ENCODE measurements around the gene BICD2.

DNA sequence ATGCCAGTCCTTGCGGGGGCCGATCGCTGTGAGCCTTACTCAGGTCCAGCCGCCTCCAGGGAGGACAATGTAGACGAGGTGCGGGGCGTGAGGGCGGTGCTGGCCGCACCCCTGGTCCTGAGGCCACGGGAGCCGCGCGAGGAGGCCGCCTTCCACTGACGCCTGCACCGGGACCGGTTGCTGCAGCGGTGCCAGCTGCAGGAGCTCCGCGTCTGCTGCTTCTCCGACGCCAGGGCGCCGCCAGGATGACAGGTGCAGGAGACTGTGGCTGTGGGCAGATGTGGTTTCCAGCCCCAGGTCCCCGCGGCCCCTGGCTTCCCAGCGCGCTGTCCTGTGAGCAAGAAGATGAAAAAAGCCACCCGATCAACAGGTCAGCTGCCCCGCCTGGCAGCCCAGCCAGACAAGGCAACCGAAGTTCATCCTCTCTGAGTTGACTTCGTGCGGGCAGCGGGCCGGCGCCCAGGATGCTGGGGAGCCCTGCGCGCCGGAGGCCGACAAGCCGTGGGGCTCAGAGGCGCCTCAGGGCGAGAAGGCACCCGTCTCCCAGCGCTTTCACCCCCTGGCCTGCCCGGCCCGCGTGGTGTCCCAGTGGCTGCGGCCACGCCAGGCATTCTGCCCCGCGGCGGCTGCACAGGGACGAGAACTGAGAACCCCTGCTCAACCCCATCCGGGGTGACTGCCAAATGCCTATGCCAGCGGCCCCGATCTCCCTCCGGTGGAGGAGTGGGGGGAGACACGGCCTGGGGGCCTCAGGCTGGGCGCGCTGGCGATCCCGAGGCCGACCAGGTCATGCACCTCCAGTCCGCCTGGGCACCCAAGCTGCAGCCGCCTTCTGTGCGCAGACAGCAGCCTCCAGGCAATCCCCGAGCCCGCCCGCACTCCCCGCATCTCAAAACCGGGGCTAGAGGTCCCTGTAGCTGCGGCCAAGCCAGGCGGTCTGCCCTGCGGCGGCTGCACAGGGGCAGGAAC lies 43.4 kb upstream of the BICD2 start:
- TF ChIP-seq RAD21 (CRISPR knock-in tag; conservative IDR thresholded peaks at IDR 0.05 in 1 of 2, IDR thresholded peaks at IDR 0.05 in 1 of 2) = no peak
- TF ChIP-seq, protein P1, sequence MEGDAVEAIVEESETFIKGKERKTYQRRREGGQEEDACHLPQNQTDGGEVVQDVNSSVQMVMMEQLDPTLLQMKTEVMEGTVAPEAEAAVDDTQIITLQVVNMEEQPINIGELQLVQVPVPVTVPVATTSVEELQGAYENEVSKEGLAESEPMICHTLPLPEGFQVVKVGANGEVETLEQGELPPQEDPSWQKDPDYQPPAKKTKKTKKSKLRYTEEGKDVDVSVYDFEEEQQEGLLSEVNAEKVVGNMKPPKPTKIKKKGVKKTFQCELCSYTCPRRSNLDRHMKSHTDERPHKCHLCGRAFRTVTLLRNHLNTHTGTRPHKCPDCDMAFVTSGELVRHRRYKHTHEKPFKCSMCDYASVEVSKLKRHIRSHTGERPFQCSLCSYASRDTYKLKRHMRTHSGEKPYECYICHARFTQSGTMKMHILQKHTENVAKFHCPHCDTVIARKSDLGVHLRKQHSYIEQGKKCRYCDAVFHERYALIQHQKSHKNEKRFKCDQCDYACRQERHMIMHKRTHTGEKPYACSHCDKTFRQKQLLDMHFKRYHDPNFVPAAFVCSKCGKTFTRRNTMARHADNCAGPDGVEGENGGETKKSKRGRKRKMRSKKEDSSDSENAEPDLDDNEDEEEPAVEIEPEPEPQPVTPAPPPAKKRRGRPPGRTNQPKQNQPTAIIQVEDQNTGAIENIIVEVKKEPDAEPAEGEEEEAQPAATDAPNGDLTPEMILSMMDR (IDR thresholded peaks at IDR 0.05 in 2 of 3, conservative IDR thresholded peaks at IDR 0.05 in 1 of 3; ENCODE audit: insufficient read depth in 2 of 3, low read depth in 1 of 3, low read length in 3 of 3) = no peak
- TF ChIP-seq, protein P2, sequence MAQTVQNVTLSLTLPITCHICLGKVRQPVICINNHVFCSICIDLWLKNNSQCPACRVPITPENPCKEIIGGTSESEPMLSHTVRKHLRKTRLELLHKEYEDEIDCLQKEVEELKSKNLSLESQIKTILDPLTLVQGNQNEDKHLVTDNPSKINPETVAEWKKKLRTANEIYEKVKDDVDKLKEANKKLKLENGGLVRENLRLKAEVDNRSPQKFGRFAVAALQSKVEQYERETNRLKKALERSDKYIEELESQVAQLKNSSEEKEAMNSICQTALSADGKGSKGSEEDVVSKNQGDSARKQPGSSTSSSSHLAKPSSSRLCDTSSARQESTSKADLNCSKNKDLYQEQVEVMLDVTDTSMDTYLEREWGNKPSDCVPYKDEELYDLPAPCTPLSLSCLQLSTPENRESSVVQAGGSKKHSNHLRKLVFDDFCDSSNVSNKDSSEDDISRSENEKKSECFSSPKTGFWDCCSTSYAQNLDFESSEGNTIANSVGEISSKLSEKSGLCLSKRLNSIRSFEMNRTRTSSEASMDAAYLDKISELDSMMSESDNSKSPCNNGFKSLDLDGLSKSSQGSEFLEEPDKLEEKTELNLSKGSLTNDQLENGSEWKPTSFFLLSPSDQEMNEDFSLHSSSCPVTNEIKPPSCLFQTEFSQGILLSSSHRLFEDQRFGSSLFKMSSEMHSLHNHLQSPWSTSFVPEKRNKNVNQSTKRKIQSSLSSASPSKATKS (CRISPR knock-in tag; IDR thresholded peaks at IDR 0.05) = no peak
- TF ChIP-seq NFIX (CRISPR knock-in tag; IDR thresholded peaks at IDR 0.05; ENCODE audit: low read depth) = no peak
- no peak for TF ChIP-seq BRD4 (IDR thresholded peaks at IDR 0.05)
- no peak for TF ChIP-seq CHD2 (IDR thresholded peaks at IDR 0.05; ENCODE audit: low read depth, low read length)
- TF ChIP-seq, protein P3, sequence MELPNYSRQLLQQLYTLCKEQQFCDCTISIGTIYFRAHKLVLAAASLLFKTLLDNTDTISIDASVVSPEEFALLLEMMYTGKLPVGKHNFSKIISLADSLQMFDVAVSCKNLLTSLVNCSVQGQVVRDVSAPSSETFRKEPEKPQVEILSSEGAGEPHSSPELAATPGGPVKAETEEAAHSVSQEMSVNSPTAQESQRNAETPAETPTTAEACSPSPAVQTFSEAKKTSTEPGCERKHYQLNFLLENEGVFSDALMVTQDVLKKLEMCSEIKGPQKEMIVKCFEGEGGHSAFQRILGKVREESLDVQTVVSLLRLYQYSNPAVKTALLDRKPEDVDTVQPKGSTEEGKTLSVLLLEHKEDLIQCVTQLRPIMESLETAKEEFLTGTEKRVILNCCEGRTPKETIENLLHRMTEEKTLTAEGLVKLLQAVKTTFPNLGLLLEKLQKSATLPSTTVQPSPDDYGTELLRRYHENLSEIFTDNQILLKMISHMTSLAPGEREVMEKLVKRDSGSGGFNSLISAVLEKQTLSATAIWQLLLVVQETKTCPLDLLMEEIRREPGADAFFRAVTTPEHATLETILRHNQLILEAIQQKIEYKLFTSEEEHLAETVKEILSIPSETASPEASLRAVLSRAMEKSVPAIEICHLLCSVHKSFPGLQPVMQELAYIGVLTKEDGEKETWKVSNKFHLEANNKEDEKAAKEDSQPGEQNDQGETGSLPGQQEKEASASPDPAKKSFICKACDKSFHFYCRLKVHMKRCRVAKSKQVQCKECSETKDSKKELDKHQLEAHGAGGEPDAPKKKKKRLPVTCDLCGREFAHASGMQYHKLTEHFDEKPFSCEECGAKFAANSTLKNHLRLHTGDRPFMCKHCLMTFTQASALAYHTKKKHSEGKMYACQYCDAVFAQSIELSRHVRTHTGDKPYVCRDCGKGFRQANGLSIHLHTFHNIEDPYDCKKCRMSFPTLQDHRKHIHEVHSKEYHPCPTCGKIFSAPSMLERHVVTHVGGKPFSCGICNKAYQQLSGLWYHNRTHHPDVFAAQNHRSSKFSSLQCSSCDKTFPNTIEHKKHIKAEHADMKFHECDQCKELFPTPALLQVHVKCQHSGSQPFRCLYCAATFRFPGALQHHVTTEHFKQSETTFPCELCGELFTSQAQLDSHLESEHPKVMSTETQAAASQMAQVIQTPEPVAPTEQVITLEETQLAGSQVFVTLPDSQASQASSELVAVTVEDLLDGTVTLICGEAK (IDR thresholded peaks at IDR 0.05) = no peak
- TF ChIP-seq, protein P3 (CRISPR knock-in tag; IDR thresholded peaks at IDR 0.05) = no peak
- no peak for TF ChIP-seq FOS (IDR thresholded peaks at IDR 0.05; ENCODE audit: extremely low read depth, insufficient read length)
- TF ChIP-seq ZFP36 (IDR thresholded peaks at IDR 0.05; ENCODE audit: low read depth, low read length, partially characterized antibody) = no peak
- no peak for TF ChIP-seq FOXM1 (IDR thresholded peaks at IDR 0.05; ENCODE audit: low read depth)
- TF ChIP-seq FOXM1 (CRISPR knock-in tag; IDR thresholded peaks at IDR 0.05; ENCODE audit: low read depth) = no peak
